Heart right ventricle (tissue), 16 donors: ENCODE data around the gene UBE2L5. TPM values are rescaled to one million over a fixed set of nuclear protein-coding genes. Genes with fewer than 3 reads are reported as not detected.
A peak's percentile ranks its signal among the peaks of the same experiment; 100 is the strongest.

Source experiments
- ATAC-seq, 8 donors: fragments of 200-7000 bp; cut with Tn5 transposase; one replicate each; pipeline ENCODE4 v1.9.1; 2020; ENCODE audit warnings: mild to moderate bottlenecking in 8 of 8, moderate library complexity in 8 of 8, moderate number of reproducible peaks in 1 of 8
- DNase-seq, 2 donors: peaks; one replicate each; pipeline ENCODE4 v3.0.0-alpha.2; 2020
- H3K27ac ChIP-seq, 10 donors: fragments of 200-600 bp; sonication (generic) in 2 of 10; one replicate each; pipeline versions ENCODE4 v1.5.0 to v1.8.0; 2020 to 2022; ENCODE audit warnings: mild to moderate bottlenecking in 3 of 10
- H3K27me3 ChIP-seq, 7 donors: fragments of 200-600 bp; one replicate each; pipeline ENCODE4 v1.8.0; 2021 to 2022; ENCODE audit warnings: mild to moderate bottlenecking in 2 of 7
- H3K36me3 ChIP-seq, 9 donors: fragments of 200-600 bp; sonication (generic) in 1 of 9; one replicate each; pipeline versions ENCODE4 v1.5.0 to v1.8.0; 2020 to 2022; ENCODE audit warnings: mild to moderate bottlenecking in 2 of 9
- H3K4me1 ChIP-seq, 9 donors: fragments of 200-600 bp; sonication (generic) in 1 of 9; one replicate each; pipeline versions ENCODE4 v1.5.0 to v1.8.0; 2020 to 2022; ENCODE audit warnings: mild to moderate bottlenecking in 4 of 9
- H3K4me3 ChIP-seq, 10 donors: fragments of 200-600 bp; sonication (generic) in 2 of 10; one replicate each; pipeline versions ENCODE4 v1.5.0 to v1.8.0; 2020 to 2022; ENCODE audit warnings: mild to moderate bottlenecking in 7 of 10, moderate library complexity in 2 of 10
- H3K9me3 ChIP-seq, 11 donors: fragments of 200-600 bp in 10 of 11; sonication (generic) in 2 of 11; one replicate each; pipeline versions ENCODE4 v1.5.0 to v1.8.0; 2013 to 2022; ENCODE audit warnings: mild to moderate bottlenecking in 2 of 11, control low read depth in 1 of 11, moderate library complexity in 1 of 11
- CTCF ChIP-seq, 9 donors: fragments of 200-600 bp; sonication (generic) in 2 of 9; IDR thresholded peaks; one replicate each; pipeline versions ENCODE4 v1.5.0 to v1.8.0; 2021 to 2022; ENCODE audit warnings: antibody characterized with exemption in 9 of 9, mild to moderate bottlenecking in 5 of 9, moderate library complexity in 1 of 9
- WGBS, 2 donors: extraction: QIAGEN DNeasy Blood & Tissue Kit; methylation state at CpG; one replicate each; pipeline ENCODE4 v1.1.7; 2013; ENCODE audit warnings: inconsistent platforms in 1 of 2; 5-methylcytosine and 5-hydroxymethylcytosine counted together
- intact Hi-C, 10 donors: fragments of 100-400 bp; cut with DNase I; formaldehyde crosslinking; loops; one replicate each; pipeline versions ENCODE4 v1.11.1 to v1.14.2; 2022
- polyA plus RNA-seq, 2 donors: library from polyadenylated mRNA; stranded (reverse); fragments of 200-250 nt; gene quantifications; one replicate each; pipeline ENCODE4 v1.2.3, GENCODE V29; 2013
- total RNA-seq, 10 donors: library from RNA; stranded (reverse); fragmentation: NEBNext Ultra II Directional in 3 of 10; extraction: Animal tissue kit (Norgen Biotek cat#: 25700) in 3 of 10; gene quantifications; one replicate each; pipeline versions ENCODE4 v1.2.1 to v1.2.4, GENCODE V29; 2021 to 2023
- donor health status: Arrhythmogenic right ventricular cardiomyopathy.
- donor health status: ischemic (EF 13 %, LVEDD 7.1; RV severe dilation, severe dysfunction).
- donor health status: healthy with polysubstance abuse.
- donor health status: DM: no; HTN: yes; CAD: no.
- donor health status: DM: no; HTN: no; CAD: no.
- donor health status: ischemic (EF 25% LVEDD 6.9; RV normal size, moderate dysfunction).
- donor health status: ischemic (EF 25% LVEDD 5.7; RV mildly dilated, moderate dysfunction).
- donor health status: healthy.
- donor health status: DM: yes; HTN: yes; CAD: no.
- donor health status: Ischemic cardiomyopathy.
- donor health status: ischemic (EF 35%, LVEDD 5.7; RV mildly dilated, moderate dysfunction).
- donor health status: nonischemic (EF 11% LVEDD 7.7; RV severe dilation, severe dysfunction).
- donor health status: DM: yes; HTN: yes; CAD: no.
- donor health status: PGD.
- donor health status: ischemic (EF 29% LVEDD 5.4; RV normal size, mild dysfunction).
- donor health status: nonischemic (EF 23%, LVEDD 6.1; RV moderate dilation, normal function).

The UBE2L5 gene
- total and polyA plus RNA-seq, 12 donors: 0.04 to 0.42 TPM; not detected in 10

- peaks cover 0 to 20% (median 9%) of the 10 kb centered on the region in 9 donors for H3K4me1 ChIP-seq
- 94% methylated on average over 3 of the region's 3 CpGs for WGBS, 2 donors
- intact Hi-C loops: loop anchor here in 5 of 10 donors (2.0 to 5.0 kb wide), 6 partner anchors 15 to 193 kb away; partner anchors contain the start of genes HMGB1 (in 1 of the 5) and USPL1 (in 1 of the 5)
- TF ChIP-seq CTCF (IDR thresholded peaks at IDR 0.05): no peak
- H3K9me3 ChIP-seq: no peaks in the 10 kb centered on the region
- no peaks in the 10 kb centered on the region for H3K36me3 ChIP-seq
- DNase-seq (no peak), ATAC-seq (no peak)
- H3K27ac ChIP-seq: no peak overlapping the region
- no peaks in the 10 kb centered on the region for H3K27me3 ChIP-seq
- no peak overlapping the region for H3K4me3 ChIP-seq
These were observed 1.6 kb downstream of the UBE2L5 start for GRCh38 chr13:30423891-30424290.

DNA sequence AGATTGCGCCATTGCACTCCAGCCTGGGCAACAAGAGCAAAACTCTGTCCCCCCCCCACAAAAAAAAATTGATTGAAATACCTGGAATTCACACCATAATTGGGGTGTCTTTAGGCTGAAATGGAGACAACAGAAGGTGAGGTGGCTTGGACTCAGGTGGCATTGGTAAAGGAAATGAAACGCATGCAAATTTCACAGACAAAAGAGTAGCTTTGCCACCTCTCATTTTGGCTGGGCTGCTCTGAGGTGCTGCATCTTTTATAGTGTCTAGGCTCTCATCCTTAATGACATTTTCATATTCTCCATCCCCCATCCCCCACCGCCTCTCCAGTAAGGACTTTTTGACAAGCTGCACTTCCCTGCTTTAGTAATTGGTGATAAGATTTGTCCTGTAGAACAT lies 6.9 kb downstream of the UBE2L5 start:
- no peaks in the 10 kb centered on the region for H3K27me3 ChIP-seq
- no peaks in the 10 kb centered on the region for H3K36me3 ChIP-seq
- WGBS, 2 donors: 91 to 95% methylated on average over 3 of the region's 3 CpGs
- H3K4me3 ChIP-seq: no peak overlapping the region
- H3K9me3 ChIP-seq: no peaks in the 10 kb centered on the region
- H3K4me1 ChIP-seq: peaks cover 0 to 23% (median 0%) of the 10 kb centered on the region in 9 donors
- H3K27ac ChIP-seq: no peak overlapping the region
- intact Hi-C loops: no loop called here
- ATAC-seq: no peak
- DNase-seq: no peak
- TF ChIP-seq CTCF (IDR thresholded peaks at IDR 0.05): no peak

GRCh38 chr13:30429721-30430694 lies 7.7 kb downstream of the UBE2L5 start:
- Histone ChIP-seq H3K9me3 (no peaks in the 10 kb centered on the region), H3K4me3 (no peak overlapping the region), H3K27me3 (peaks cover 0 to 4% (median 0%) of the 10 kb centered on the region in 7 donors), H3K27ac (no peak overlapping the region), H3K36me3 (no peaks in the 10 kb centered on the region), H3K4me1 (peaks cover 0 to 23% (median 0%) of the 10 kb centered on the region in 9 donors)
- intact Hi-C loops: no loop called here
- no peak for TF ChIP-seq CTCF (IDR thresholded peaks at IDR 0.05)
- ATAC-seq (peak in 1 of 8 donors; percentile 74), DNase-seq (no peak)
- WGBS, 2 donors: 64% methylated on average over 6 of the region's 6 CpGs

DNA sequence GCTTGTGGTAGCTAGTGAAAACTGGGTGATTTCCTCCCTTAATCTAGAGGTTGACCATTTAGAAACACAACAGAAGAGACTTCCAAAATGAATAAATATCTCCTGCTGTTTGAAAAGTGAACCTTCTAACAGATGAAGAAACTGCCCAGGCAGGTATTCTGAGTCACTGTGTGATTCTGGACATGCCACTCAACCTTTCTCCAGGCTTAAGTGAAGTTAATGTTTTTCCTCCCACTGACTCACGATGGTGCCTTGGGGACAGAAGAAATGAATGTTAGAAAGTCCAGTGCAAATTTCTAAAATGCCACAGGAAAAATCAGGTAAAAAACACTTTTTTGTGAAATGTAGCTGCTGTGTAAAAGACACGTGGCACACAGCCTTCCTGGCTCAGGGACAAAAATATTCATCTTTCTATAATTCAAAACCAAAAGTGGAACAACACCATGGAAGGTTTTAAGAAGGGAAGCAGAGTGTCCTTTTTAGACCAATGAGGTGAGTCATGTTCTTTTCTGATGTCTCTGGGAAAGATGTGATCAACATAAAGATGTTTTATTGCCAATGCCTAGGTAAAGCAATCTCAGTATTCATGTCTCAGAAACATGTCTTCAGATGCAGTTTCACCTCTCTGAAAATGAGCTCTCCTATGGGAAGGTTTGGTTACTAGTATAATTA lies 9.1 kb downstream of the UBE2L5 start:
- Histone ChIP-seq H3K27me3 (peaks cover 0 to 4% (median 0%) of the 10 kb centered on the region in 7 donors), H3K4me1 (peaks cover 0 to 23% (median 0%) of the 10 kb centered on the region in 9 donors), H3K27ac (no peak overlapping the region), H3K9me3 (no peaks in the 10 kb centered on the region), H3K36me3 (no peaks in the 10 kb centered on the region), H3K4me3 (no peak overlapping the region)
- no peak for ATAC-seq
- intact Hi-C loops: no loop called here
- no peak for DNase-seq
- WGBS, 2 donors: 72 to 81% methylated on average over 2 of the region's 2 CpGs
- TF ChIP-seq CTCF (IDR thresholded peaks at IDR 0.05): no peak
